SU-DHL-6 (cell line): ENCODE data around the gene STYXL2.

Experiments used
- EZH2phosphoT487 ChIP-seq: fragments of 200-600 bp; sonication (generic), shearing (Covaris generic); conservative IDR thresholded peaks from 2 replicates; pipeline ENCODE4 v1.6.1; 2018; ENCODE audit warnings: mild to moderate bottlenecking, antibody characterized with exemption, low read length, moderate library complexity, mixed read lengths
- TF ChIP-seq, protein P1 (sequence below): fragments of 200-600 bp; sonication (generic); IDR thresholded peaks from one replicate; pipeline ENCODE4 v1.5.1; 2017; ENCODE audit warnings: antibody characterized with exemption, mild to moderate bottlenecking, low read length, moderate library complexity; ENCODE audit not compliant: insufficient read depth, poor library complexity, severe bottlenecking

DNA sequence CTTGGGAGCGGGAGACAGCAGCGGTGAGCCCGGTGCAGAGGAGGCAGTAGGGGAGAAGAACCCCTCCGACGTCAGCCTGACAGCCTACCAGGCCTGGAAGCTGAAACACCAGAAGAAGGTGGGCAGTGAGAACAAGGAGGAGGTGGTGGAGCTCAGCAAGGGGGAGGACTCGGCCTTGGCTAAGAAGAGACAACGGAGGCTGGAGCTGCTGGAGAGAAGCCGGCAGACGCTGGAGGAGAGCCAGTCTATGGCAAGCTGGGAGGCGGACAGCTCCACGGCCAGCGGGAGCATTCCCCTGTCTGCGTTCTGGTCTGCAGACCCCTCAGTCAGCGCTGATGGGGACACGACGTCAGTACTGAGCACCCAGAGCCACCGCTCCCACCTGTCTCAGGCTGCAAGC lies 32.9 kb downstream of the STYXL2 start:
- TF ChIP-seq, protein P1, sequence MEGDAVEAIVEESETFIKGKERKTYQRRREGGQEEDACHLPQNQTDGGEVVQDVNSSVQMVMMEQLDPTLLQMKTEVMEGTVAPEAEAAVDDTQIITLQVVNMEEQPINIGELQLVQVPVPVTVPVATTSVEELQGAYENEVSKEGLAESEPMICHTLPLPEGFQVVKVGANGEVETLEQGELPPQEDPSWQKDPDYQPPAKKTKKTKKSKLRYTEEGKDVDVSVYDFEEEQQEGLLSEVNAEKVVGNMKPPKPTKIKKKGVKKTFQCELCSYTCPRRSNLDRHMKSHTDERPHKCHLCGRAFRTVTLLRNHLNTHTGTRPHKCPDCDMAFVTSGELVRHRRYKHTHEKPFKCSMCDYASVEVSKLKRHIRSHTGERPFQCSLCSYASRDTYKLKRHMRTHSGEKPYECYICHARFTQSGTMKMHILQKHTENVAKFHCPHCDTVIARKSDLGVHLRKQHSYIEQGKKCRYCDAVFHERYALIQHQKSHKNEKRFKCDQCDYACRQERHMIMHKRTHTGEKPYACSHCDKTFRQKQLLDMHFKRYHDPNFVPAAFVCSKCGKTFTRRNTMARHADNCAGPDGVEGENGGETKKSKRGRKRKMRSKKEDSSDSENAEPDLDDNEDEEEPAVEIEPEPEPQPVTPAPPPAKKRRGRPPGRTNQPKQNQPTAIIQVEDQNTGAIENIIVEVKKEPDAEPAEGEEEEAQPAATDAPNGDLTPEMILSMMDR, result no peak
- no peak for TF ChIP-seq EZH2phosphoT487
